ENCODE measurements around the gene UMOD.
"Not testable (repeated sequence)": the region's sequence is repeated elsewhere in the genome, so short reads cannot be mapped to it uniquely, and the experiment has no call there.

Gene UMOD

DNA sequence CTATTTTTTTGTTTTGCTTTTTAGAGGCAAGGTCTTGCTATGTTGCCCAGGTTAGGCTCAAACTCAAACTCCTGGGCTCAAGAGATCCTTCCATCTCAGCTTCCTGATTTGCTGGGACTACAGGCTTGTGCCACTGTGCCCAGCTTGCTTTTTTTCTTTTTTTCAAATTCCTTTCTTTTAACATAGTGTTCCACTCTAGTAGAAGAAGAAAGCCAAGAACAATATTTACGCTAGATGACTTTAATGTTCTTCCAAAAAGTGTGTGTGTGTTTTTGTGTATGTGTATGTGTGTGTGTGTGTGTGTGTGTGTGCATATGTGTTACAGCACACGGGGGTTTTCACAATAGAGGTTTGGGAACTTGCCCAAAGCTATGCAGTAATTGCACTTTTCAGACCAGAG is 10.7 kb upstream of the UMOD start:
- no peak for DNase-seq

DNA sequence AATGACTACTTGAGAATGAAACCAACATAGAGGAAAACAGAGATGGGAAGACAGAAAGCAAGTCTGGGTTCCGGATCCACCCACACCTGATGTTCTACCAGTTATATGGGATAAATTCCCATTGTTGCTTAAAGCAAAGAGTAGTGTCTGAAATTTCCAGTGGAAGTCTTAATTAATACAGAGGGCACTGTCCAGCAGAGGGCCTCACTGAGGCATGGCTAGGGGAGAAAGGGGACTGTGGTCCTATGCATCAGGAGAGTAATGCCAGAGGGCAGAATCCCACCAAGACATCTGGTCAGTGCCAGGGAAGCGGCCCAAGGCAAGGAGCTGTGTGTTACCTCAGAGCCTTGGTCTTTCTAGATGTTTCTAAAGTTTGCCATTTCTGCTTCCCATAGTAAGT is 7.5 kb upstream of the UMOD start:
- no peak for DNase-seq

DNA sequence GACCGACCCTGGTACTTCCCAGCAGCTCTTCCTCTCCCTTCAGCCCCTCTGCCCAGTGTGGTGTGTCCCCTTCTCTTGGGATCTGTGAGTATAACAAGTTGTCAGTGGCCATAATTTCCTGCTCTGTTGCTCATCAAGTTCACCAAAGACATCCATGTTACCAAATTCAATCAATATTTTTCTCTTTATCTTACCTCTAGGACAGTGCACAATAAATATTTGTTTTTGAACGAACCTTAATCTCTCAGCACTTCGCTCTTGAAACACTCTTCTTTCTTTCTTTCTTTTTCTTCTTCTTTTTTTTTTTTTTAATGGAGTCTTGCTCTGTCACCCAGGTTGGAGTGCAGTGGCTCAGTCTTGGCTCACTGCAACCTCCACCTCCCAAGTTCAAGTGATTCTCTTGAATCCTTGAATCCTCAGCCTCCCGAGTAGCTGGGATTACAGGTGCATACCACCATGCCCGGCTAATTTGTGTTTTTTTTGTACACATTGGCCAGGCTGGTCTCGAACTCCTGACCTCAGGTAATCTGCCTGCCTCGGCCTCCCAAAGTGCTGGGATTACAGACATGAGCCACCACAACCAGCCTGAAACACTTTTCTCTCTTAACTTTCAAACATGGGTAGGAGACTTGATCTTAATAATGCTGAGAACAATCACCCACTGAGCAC is 2.7 kb upstream of the UMOD start:
- no peak for DNase-seq

DNA sequence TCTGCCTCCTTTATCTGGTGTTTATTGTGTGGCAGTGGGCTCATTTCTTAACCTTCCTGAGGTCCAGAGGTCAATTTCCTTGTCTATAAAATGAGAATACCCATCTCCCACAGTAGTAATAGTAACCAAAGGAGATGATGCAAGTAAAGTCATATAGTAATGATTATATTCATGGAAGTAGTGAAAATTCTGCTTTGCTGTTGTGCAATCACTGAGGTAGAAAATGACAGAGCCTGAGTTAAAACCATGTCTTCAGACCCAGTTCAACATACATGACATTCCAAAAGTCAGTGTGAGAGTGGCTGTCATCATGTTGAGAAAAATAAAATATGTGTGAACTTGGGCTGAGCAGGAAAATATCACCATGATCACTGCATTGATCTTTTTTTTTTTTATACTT is 864 bp upstream of the UMOD start:
- DNase-seq = no peak

DNA sequence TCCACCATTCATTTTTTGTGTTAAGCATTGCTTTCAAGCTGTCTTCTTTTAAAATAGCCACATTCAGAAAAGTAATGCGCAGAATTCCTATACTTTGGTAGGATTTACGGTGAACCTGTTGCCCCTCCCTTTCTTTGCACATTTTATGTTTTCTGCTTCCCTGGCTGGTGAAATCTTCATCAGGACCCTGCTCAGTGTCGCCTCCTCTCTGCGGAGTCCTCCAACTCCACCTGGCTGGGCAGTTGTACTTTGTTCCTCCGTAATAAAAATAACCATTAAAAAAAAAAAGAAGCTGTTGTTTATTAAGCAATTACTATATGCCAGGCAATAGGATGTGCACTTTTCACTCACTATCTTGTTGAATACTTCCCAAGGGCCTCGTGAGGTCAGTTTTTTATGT is 2.9 kb downstream of the UMOD start:
- no peak for DNase-seq

DNA sequence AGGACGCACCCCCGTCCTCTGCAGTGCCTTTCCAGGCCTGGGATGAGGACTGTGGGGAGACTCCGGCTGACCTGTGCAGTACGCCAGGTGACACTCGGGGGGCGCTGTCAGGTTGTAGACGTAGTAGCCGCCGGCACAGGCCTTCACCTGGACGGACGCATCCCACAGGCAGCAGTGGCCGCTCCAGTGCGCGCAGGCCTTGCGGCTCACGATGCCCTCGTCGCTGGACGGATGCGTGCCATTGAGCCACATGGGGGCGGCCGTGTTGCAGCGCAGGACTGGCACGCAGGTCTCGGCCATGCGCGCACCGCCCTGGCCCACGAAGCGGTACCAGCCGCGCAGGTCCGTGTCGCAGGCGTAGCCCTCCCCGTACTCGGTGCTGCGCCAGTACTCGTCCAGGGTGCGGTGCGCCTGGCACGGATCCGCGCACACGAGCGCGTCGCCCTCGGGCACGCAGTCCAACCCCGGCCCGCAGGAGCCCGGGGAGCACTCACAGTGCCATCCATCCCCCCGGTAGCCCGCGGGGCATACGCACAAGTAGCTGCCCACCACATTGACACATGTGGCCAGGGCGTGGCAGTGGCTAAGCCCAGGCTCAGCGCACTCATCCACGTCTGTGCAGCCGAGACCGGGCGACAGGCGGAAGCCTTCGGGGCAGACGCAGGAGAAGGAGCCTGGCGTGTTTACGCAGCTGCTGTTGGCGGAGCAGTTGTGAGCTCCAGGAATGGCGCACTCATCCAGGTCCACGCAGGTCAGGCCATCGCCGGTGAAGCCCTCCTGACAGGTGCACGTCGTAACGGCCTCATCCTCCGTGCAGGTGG is 3.9 kb downstream of the UMOD start:
- DNase-seq = no peak

DNA sequence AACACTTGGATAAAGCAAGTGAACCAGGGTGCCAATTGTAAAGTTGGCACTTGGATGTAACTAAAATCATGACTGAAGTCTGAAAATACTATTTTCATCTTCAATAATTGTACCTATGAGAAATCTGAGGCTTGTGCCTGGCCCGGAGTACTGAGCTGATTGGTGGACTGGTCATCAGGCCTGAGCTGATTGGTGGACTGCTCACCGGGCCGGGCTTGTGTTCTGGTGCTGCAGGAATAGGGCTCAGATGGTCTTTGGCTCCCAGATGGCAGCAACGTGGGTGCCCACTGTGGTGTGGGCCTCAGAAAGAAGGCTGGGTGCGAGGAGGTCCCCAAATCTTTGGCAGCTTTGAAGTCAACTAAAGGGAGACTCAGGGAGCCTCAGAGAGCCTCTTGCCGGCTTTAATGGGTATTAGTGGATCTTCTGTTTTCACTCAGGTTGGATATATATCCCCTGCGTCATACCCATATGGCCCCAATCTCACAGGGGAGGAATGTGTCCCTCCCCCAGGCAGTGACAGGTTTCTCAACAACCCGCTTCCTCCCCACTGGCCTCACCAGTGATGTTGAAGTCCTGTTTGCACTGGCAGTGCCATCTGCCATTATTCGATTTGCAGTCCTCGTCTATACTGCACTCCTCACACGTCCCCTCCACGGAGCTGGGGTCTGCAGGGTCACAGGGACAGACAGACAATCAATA is 4.7 kb downstream of the UMOD start:
- no peak for DNase-seq

DNA sequence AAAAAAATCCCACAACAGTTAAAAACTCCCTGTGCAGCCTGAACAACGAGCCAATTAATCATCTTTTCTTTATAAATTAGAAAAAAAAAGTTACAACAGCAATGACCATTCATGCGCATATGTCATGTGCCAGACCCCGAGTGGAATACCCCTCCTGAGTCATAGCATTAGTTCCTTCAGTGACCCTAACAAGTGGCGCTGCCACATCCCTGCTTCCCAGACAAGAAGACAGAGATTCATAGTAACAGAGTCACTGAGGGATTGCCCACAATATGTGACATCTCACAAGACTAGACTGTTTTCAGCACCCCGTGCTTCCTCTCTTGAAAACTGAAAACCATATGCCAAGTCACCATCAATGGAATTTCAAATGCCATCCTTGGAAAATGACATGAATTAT is 7.9 kb downstream of the UMOD start:
- no peak for DNase-seq

DNA sequence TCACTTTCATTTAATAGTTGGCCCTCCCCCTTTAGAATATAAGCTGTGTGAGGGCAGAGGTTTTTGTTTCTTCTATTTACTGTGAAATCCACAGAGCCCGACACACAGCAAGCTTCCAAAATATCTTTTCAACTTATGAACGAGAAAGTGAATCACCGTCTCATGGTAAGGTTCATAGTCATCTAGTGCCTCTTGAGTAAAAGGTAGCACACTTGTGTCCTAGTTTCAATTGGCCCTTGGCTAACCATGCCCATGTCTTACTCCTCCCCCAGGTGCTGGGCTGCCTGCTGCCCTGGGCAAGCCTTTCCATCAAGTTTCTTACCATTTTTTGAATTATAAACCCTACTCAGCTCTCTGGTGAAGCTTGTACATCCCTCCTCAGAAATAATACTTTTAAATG is 12.8 kb downstream of the UMOD start:
- no peak for DNase-seq

DNA sequence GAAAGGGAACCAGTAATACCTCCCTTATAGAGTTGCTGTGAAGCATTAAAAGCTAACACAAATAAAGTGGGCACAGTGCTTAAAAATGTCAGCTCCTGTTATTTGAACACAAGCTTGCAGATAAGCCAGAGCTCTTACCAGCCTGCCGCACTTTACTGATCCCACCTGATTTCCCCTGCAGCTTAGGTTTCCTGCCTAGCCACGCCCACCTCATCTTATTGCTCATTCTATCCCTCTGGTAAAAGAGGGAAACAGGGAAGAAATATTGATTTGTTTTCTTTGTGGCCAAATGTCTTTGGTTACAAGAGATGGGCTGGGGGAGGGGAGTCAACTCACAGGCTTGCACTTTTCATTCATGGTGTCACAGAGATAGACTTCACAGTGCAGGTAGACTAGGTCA is 15.6 kb downstream of the UMOD start:
- no peak for DNase-seq

DNA sequence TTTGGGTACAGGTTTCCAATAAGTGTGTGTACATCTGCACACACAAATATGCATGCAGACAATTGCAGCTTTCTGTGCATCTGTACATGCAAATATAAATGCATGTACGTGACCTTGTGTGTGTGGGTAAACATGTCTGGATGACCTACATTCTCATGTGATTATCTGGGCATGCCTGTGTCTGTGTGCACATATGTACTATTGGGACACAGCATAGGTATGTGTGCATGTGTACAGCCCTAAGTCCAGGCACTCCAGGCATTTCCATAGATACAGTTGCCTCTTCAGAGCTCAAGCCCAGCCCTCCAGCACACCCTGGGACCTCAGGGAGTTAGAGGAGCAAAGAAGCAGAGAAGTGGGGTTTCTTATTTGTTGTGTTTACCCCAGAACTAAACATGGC is 18.1 kb downstream of the UMOD start:
- no peak for DNase-seq

DNA sequence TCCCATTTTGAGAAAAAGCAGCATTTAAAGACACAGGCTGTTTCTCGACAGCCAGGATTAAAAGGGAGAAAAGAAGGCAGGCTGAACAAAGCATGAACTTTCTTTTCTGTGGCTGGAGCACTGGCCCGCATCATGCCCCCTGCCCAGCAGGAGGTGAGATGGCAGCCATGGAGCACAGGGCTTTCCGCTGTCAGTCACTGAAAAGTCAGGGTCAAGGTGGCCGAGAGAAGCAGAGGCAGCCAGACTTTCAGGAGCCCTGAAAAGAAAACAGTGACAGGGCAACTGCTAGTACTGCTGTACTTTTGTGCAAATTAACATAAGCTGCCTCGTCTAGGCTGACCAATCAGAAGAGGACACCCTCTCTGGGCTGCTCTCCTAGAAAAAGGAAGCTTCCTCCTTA is 19.4 kb downstream of the UMOD start:
- no peak for DNase-seq

DNA sequence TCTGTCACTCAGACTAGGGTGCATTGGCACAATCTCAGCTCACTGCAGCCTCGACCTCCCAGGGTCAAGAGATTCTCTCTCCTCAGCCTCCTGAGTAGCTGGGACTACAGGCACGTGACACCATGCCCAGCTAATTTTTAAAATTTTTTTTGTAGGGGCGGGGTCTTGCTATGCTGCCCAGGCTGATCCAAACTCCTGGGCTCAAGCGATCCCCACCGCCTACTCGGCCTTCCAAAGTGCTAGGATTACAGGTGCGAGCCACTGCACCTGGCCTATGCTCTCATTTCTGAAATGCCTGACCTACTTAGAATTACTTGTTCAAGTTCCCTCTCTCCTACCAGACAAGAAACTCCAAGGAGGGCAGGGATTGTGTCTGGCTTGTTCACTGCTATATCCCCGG is 20.1 kb downstream of the UMOD start:
- DNase-seq = no peak

DNA sequence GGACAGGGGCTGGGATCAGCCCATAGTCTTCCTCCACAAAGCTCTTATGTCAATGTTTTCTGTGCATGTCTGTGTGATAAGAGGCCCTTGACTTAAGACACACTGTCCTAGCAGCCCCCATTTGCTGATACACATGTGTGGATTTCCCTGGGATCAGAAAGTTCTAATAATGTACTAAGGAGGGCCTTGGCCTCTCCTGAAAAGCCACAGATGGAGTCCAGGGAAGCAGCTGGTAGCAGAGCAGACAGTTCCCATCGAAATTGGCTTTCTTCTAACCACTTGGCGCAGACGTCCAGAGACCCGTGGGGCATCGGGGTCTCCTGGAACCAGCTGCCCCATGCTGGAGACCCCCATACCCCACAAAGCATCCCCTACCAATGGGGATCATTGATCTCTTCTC is 20.9 kb downstream of the UMOD start:
- no peak for DNase-seq

DNA sequence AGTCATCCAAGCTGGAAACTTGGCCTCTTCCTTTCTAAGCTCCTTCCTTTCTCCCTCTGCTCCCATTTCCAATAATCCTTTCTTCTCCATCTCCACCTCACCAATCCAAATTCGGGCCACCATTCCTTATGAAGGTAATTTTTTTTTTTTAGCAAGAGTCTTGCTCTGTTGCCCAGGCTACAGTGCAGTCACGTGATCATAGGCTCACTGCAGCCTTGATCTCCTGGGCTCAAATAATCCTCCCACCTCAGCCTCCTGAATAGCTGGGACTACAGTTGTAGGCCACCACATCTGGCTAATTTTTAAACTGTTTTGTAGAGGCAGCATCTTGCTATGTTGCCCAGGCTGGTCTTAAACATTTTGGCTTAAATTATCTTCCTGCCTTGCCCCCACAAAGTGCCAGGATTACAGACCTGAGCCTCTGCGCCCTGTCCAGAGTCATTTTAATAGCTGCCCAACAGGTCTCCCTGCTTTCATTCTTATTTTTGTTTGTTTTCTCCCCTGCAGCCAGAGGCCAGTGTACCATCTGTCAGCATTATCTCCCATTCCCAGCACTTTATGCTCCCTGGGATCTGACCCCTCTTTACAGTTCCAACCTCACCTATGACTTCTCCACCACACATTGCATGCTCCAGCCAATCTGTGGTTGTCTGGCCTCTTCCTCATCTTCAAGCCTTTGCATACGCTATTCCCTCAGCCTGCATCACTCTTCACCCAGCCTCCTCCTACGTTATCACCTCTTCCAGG is 22.9 kb downstream of the UMOD start:
- DNase-seq = no peak

DNA sequence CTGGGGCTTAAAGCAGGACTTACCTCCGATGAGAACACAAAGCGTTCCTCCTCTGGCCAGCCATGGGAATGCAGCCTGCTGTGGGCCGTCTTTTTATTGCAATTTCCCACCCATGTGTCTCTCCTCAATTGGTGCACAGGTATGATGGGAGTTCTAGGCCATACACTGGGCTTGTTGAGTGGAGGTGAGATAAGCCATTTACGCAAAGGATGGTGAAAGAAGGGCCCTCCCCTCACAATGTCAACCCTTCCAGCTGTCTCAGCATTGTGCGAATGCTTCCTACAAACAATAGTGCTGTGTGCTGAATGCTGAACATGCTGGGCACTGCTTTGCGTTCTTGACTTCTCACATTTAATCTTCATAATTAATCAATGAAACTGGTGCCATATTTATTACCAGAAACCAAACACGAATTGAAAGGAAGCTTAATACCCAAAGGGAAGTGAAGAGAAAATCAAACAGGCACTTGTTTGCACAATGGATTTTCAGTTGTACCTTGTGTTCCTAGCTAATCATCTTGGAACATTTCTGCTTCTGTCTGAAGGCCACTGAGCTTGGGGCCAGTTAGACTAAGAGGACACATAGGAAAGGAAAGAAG is 25.0 kb downstream of the UMOD start, which contains the start of gene GP2:
Gene GP2, minus strand, starts transcription at position 70 of the 598 bp plus-strand sequence. CDS start 1,082 bp downstream, outside the sequence.
- no peak for DNase-seq

DNA sequence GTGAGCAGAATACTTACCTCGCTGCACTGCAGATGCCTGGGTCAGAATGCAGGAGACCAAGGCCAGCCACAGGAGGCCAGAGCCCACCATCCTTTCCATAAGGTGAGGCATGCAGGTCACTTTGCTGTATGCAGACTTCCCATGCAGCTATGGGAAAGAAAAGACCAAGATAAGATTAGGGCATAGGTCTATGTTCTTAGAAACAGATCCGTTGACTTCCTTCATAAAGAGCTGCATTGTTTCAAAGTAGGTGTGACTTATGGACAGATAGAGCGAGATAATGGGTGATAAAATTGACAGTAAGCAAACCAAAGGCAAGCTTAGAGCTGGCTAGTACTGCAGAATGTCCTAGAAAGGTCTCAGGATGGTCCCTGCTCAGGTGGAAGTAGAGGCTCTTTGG is 26.2 kb downstream of the UMOD start:
- DNase-seq = no peak

DNA sequence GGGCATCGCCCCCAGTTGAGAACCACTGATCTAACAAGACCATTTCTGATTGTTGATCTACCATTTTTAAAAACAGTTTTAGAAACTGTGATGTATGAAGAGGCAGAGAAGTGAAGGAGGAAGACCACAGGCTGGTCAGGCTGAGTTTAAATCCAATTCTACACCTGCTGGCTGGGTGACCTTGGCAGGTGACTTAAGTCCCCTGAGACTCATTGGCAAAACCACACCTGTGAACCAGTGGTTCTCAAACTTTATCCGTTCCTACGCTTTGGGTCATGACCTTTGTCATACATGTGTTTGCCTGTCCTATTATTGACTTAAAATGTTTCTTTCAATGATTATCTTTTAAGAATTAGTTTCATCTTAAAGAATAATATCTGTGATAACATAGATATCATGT is 27.5 kb downstream of the UMOD start:
- no peak for DNase-seq

DNA sequence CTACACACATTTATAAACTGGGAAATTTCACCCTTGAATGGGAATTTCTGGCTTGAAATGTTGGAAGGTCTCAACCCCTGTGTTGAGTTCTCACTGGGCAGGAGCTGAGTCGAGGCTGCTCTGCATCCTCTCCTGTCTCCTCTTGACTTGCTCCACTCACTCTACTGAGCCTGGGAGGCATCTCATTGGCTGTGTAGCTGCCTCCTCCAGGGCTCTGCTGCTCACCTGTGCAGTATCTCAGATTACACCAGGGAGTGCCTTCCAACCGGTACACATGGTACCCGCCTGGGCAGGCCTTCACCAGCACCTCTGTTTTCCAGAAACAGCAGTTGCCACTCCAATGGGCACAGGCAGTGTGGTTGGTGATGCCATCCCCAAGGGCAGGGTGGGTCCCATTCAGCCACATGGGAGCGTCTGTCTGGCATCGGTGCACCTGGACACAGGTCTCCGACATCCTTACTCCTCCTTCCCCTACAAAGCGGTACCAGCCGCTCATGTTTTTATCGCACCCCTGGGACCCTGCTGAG is 28.9 kb downstream of the UMOD start:
- no peak for DNase-seq

DNA sequence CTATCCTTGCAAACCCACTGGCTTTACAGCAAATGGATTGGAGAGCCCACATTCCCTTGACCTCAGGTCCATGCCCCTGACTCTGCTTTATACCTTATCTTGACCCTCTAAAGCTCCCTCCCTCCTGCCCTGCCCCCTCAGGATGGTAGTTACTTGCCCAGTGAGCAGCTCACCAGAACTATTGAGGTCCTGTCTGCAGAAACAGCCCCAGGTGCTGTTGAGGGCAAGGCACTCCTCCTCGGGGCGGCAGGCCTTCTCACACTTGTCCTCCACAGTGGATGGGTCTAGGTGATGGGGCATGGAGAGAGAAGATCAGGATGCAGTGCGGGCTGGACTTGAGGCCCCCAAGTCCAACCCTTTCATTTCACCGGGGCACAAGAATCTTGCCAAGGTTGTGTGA is 29.8 kb downstream of the UMOD start:
- DNase-seq = no peak

DNA sequence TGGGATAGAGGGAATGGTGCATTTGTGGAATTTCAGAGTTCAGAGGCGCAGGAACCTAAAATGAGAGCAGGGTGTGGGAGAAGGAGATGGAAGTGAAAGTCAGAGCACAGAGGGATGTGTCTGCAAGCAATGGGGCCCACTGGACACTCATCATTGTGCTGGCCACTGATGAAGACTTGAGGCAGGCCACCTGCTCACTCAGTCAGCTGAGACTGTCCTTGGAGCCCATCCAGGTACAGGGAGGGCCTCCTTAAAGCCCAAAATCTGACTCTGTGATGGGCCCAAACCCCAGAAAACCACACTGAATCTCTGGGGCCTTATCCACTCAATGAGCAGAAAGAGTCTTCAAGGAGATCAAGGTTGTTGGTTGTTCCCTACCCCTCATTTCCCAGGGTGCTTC is 30.8 kb downstream of the UMOD start:
- no peak for DNase-seq

DNA sequence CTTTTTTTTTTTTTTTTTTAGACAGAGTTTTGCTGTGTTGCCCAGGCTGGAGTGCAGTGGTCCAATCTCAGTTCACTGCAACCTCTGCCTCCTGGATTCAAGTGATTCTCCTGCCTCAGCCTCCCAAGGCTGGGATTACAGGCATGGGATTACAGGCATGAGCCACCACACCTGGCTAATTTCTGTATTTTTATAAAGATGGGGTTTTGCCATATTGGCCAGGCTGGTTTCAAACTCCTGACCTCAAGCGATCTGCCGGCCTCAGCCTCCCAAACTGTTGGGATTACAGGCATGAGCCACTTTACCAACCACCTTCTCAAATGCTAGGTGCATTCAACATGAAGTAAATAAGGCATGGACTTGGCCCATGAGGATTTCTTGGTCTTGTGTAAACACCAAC is 31.5 kb downstream of the UMOD start:
- not testable (repeated sequence) for DNase-seq

DNA sequence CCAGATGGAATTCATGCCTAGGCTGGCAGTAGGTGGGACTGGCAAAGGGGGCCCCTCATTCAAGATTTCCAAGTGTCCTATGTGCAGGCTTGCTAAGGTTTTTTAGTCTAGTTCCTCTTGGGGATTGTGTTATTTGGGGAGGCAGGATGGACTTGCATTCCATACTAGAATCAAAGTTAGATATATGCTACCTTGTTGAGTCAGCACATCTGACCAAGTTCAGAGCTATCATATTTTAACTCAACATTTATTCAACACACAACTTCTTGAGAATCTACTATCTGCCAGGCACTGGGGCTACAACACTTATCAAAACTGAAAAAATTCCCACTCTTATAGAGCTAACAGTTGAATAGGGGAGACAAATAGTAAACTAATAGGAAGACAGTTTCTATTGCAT is 31.9 kb downstream of the UMOD start:
- DNase-seq = no peak

Measured in activated CD4-positive, alpha-beta T cell treated with anti-CD3 and anti-CD28 coated beads, Interleukin-2, amount 50 U/mL, for 4 hours (primary cell).